PC-3 (cell line): ENCODE results near the gene TTYH1. TPM values are rescaled to one million over a fixed set of nuclear protein-coding genes. Genes with fewer than 3 reads are reported as not detected.

Experiments
- ATAC-seq: fragments of 200-7000 bp; cut with Tn5 transposase; 2 replicates; pipeline ENCODE4 v1.9.1; 2020; ENCODE audit warnings: mild to moderate bottlenecking, moderate library complexity
- BruUV-seq: library from RNA; stranded (reverse); fragments of 400-500 nt; replicated peaks from 2 replicates; lab custom pipeline; 2021; lab: Mats Ljungman, UMichigan
- CTCF ChIA-PET: fragments of 300-600 bp; sonication (Branson Sonifier 250); formaldehyde crosslinking; loops from one replicate; lab custom pipeline; 2022; ENCODE audit warnings: antibody characterized with exemption; lab: Charles Lee
- POLR2A ChIA-PET: fragments of 300-600 bp; sonication (Branson Sonifier 250); formaldehyde crosslinking; loops from one replicate; lab custom pipeline; 2022; ENCODE audit warnings: antibody characterized with exemption; ENCODE audit not compliant: unreplicated experiment; lab: Charles Lee
- DNase-seq: peaks from one replicate; pipeline ENCODE4 v3.0.0-alpha.2; 2015
- H2AFZ ChIP-seq: fragments of 300-600 bp; sonication (generic); 2 replicates; pipeline ENCODE4 v1.6.0; 2016; ENCODE audit warnings: antibody characterized with exemption, low read length
- H3F3A ChIP-seq: fragments of 300-600 bp; sonication (generic); one replicate; pipeline ENCODE4 v1.6.0; 2017; ENCODE audit warnings: antibody characterized with exemption, low read length, control low read depth, mild to moderate bottlenecking; ENCODE audit not compliant: unreplicated experiment
- H3K27ac ChIP-seq: fragments of 300-600 bp; sonication (generic); 2 replicates; pipeline ENCODE4 v1.5.1; 2016; ENCODE audit warnings: mild to moderate bottlenecking, low read length
- H3K27me3 ChIP-seq: fragments of 300-600 bp; sonication (generic); 2 replicates; pipeline ENCODE4 v1.6.1; 2016; ENCODE audit warnings: low read length, mixed read lengths
- H3K36me3 ChIP-seq: fragments of 300-600 bp; sonication (generic); 2 replicates; pipeline ENCODE4 v1.6.1; 2016; ENCODE audit warnings: low read depth, mixed run types, low read length, mixed read lengths
- H3K4me1 ChIP-seq: fragments of 300-600 bp; sonication (generic); 2 replicates; pipeline ENCODE4 v1.5.1; 2016; ENCODE audit warnings: low read length; ENCODE audit not compliant: insufficient read depth
- H3K4me2 ChIP-seq: fragments of 300-600 bp; sonication (generic); 2 replicates; pipeline ENCODE4 v1.6.0; 2016; ENCODE audit warnings: low read length
- H3K4me3 ChIP-seq: fragments of 300-600 bp; sonication (generic); 2 replicates; pipeline ENCODE4 v1.5.1; 2016; ENCODE audit warnings: mild to moderate bottlenecking, low read length, mixed read lengths
- H3K79me2 ChIP-seq: fragments of 300-600 bp; sonication (generic); 2 replicates; pipeline ENCODE4 v1.6.1; 2017; ENCODE audit warnings: low read length, mixed read lengths
- H3K9ac ChIP-seq: fragments of 300-600 bp; sonication (generic); 2 replicates; pipeline ENCODE4 v1.6.0; 2016; ENCODE audit warnings: mild to moderate bottlenecking, low read length
- H3K9me2 ChIP-seq: fragments of 300-600 bp; sonication (generic); replicated peaks from 2 replicates; pipeline ENCODE4 v1.6.1; 2016; ENCODE audit warnings: mixed run types, low read length, mixed read lengths
- H3K9me3 ChIP-seq: fragments of 300-600 bp; sonication (generic); 2 replicates; pipeline ENCODE4 v1.6.1; 2016; ENCODE audit warnings: low read length, mixed read lengths
- H4K20me1 ChIP-seq: fragments of 300-600 bp; sonication (generic); 2 replicates; pipeline ENCODE4 v1.6.1; 2016; ENCODE audit warnings: low read length, mixed read lengths
- EZH2 ChIP-seq: fragments of 300-600 bp; sonication (generic); IDR thresholded peaks from one replicate; pipeline ENCODE4 v1.6.1; 2017; ENCODE audit warnings: antibody characterized with exemption, mild to moderate bottlenecking, low read length; ENCODE audit not compliant: unreplicated experiment
- EZH2phosphoT487 ChIP-seq: fragments of 300-600 bp; sonication (generic); IDR thresholded peaks from 2 replicates; pipeline ENCODE4 v1.6.1; 2018; ENCODE audit warnings: mild to moderate bottlenecking, antibody characterized with exemption, low read length, borderline replicate concordance
- intact Hi-C: fragments of 100-400 bp; cut with micrococcal nuclease; formaldehyde crosslinking; loops from 2 replicates; pipeline ENCODE4 v1.9.0; 2023
- total RNA-seq: library from RNA; depleted of rRNA; stranded (reverse); fragments of >200 nt; gene quantifications from 2 replicates; pipeline ENCODE4 v1.2.3, GENCODE V29; 2014
- TF ChIP-seq, protein P1 (sequence below): fragments of 300-600 bp; sonication (generic); conservative IDR thresholded peaks from 2 replicates; pipeline ENCODE4 v1.5.1; 2017; ENCODE audit warnings: antibody characterized with exemption, low read depth, mild to moderate bottlenecking, low read length

The TTYH1 gene
- total RNA-seq, 1 experiment from 2014 or later, result 1.1 TPM

DNA sequence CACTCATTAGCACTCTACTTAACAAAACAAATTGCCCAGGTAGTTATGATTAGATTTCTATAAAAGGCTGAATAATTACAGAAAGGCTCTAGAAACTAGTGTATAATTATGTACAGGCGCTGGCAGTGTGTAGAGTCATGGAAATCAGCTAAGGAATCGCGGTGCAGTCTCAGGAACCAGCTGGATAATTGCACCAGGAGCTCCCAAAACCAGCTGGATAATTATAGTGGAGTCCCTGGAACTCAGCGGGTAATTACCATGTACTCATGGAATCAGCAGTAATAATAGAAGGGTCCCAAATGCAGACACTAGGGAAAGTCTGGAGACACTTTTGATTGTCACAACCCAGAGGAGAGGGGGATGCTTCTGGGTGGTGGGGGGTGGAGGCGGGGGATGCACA is 23.2 kb upstream of the TTYH1 start:
- H3K4me3 ChIP-seq, result no peak overlapping the region
- TF ChIP-seq EZH2phosphoT487, result no peak
- no peak for TF ChIP-seq EZH2
- TF ChIP-seq, protein P1, sequence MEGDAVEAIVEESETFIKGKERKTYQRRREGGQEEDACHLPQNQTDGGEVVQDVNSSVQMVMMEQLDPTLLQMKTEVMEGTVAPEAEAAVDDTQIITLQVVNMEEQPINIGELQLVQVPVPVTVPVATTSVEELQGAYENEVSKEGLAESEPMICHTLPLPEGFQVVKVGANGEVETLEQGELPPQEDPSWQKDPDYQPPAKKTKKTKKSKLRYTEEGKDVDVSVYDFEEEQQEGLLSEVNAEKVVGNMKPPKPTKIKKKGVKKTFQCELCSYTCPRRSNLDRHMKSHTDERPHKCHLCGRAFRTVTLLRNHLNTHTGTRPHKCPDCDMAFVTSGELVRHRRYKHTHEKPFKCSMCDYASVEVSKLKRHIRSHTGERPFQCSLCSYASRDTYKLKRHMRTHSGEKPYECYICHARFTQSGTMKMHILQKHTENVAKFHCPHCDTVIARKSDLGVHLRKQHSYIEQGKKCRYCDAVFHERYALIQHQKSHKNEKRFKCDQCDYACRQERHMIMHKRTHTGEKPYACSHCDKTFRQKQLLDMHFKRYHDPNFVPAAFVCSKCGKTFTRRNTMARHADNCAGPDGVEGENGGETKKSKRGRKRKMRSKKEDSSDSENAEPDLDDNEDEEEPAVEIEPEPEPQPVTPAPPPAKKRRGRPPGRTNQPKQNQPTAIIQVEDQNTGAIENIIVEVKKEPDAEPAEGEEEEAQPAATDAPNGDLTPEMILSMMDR, result no peak
- no peaks in the 10 kb centered on the region for H3K9me3 ChIP-seq
- H3K27me3 ChIP-seq, result peaks cover 37% of the 10 kb centered on the region
- no peak overlapping the region for H2AFZ ChIP-seq
- no peak overlapping the region for H3K4me2 ChIP-seq
- no peaks in the 10 kb centered on the region for H4K20me1 ChIP-seq
- intact Hi-C loops, result no loop called here
- ChIA-PET POLR2A (no interaction called here), CTCF (interaction anchor here (0.7 kb wide), 1 partner anchor 65 kb away, joined by 3 read pairs; no protein-coding TSS in a partner anchor)
- no peak for DNase-seq
- H3K27ac ChIP-seq, result no peak overlapping the region
- no peaks in the 10 kb centered on the region for H3F3A ChIP-seq
- no peaks in the 10 kb centered on the region for H3K36me3 ChIP-seq
- peaks cover 3% of the 10 kb centered on the region; the same call in 1 of the 2 replicates for H3K4me1 ChIP-seq
- BruUV-seq, result no TSS peak
- H3K9me2 ChIP-seq, result no peaks in the 10 kb centered on the region
- no peaks in the 10 kb centered on the region for H3K79me2 ChIP-seq
- H3K9ac ChIP-seq, result no peak overlapping the region
- ATAC-seq, result no peak

DNA sequence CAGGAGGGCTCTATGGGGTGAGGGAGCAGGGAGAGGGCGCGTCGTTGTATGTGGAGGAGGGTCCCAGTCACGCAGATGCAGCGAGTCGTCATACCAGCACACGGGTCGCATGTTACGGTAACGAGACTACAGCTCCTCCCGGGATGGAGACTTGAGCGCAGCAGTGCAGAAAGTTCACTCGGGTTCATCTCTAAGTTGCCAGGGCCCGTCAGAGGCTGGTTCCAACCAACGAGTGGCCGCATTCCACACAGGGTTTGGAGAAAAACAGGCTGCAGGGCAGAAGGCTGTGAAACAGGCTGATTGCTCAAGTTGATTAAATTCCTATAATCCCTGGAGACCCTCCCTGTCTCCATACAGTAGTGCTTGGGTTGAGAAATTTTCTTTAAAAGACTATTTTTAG is 21.9 kb upstream of the TTYH1 start:
- CTCF ChIA-PET, result no interaction called here
- Histone ChIP-seq H2AFZ (no peak overlapping the region), H3K9ac (no peak overlapping the region), H4K20me1 (no peaks in the 10 kb centered on the region), H3K27ac (no peak overlapping the region), H3K4me2 (no peak overlapping the region), H3K79me2 (no peaks in the 10 kb centered on the region), H3K4me3 (no peak overlapping the region), H3K27me3 (peaks cover 24% of the 10 kb centered on the region), H3K36me3 (no peaks in the 10 kb centered on the region), H3K4me1 (no peaks in the 10 kb centered on the region), H3F3A (no peaks in the 10 kb centered on the region), H3K9me2 (no peaks in the 10 kb centered on the region), H3K9me3 (no peaks in the 10 kb centered on the region)
- POLR2A ChIA-PET, result no interaction called here
- DNase-seq, result no peak
- no peak for ATAC-seq
- intact Hi-C loops, result no loop called here
- TF ChIP-seq, protein P1, result no peak
- BruUV-seq, result no TSS peak

DNA sequence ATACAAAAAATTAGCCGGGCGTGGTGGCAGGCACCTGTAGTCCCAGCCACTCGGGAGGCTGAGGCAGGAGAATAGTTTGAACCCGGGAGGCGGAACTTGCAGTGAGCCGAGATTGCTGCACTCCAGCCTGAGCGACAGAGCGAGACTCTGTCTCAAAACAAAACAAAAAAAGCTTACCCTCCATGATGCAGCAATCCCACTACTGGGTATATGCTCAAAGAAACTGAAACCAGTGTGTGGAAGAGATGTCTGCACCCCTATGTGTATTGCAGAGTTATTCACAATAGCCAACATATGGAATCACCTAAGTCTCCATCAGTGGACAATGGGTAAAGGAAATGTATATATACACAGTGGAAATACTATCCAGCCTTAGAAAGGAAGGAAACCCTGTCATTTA is 19.6 kb upstream of the TTYH1 start:
- H3K36me3 ChIP-seq, result no peaks in the 10 kb centered on the region
- no peak overlapping the region for H3K27ac ChIP-seq
- no peak for ATAC-seq
- H3K79me2 ChIP-seq, result no peaks in the 10 kb centered on the region
- no peak overlapping the region for H2AFZ ChIP-seq
- BruUV-seq, result no TSS peak
- H3K9ac ChIP-seq, result no peak overlapping the region
- H3F3A ChIP-seq, result no peaks in the 10 kb centered on the region
- H3K4me1 ChIP-seq, result no peaks in the 10 kb centered on the region
- H3K9me3 ChIP-seq, result no peaks in the 10 kb centered on the region
- ChIA-PET CTCF (no interaction called here), POLR2A (no interaction called here)
- no peaks in the 10 kb centered on the region for H3K9me2 ChIP-seq
- intact Hi-C loops, result no loop called here
- peaks cover 10% of the 10 kb centered on the region; the same call in 1 of the 2 replicates for H3K27me3 ChIP-seq
- H4K20me1 ChIP-seq, result no peaks in the 10 kb centered on the region
- TF ChIP-seq EZH2phosphoT487 (no peak), EZH2 (no peak)
- TF ChIP-seq, protein P1, result no peak
- H3K4me3 ChIP-seq, result no peak overlapping the region
- no peak overlapping the region for H3K4me2 ChIP-seq
- no peak for DNase-seq
